ENCODE data around the gene DDX10.

Gene DDX10

GRCh38 chr11:108624196-108624925, 40.5 kb upstream of the DDX10 start:
- no peak for DNase-seq (ENCODE audit: low read depth)
- H3K4me3 ChIP-seq (ENCODE audit: low read length) = no peak overlapping the region
- TF ChIP-seq, protein P1, sequence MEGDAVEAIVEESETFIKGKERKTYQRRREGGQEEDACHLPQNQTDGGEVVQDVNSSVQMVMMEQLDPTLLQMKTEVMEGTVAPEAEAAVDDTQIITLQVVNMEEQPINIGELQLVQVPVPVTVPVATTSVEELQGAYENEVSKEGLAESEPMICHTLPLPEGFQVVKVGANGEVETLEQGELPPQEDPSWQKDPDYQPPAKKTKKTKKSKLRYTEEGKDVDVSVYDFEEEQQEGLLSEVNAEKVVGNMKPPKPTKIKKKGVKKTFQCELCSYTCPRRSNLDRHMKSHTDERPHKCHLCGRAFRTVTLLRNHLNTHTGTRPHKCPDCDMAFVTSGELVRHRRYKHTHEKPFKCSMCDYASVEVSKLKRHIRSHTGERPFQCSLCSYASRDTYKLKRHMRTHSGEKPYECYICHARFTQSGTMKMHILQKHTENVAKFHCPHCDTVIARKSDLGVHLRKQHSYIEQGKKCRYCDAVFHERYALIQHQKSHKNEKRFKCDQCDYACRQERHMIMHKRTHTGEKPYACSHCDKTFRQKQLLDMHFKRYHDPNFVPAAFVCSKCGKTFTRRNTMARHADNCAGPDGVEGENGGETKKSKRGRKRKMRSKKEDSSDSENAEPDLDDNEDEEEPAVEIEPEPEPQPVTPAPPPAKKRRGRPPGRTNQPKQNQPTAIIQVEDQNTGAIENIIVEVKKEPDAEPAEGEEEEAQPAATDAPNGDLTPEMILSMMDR (IDR thresholded peaks at IDR 0.05; ENCODE audit: insufficient read depth, low read depth, low read length, missing control alignments) = no peak

- TF ChIP-seq, protein P1 (IDR thresholded peaks at IDR 0.05; ENCODE audit: insufficient read depth, low read depth, low read length, missing control alignments) = no peak
- no peak for DNase-seq (ENCODE audit: low read depth)
- H3K4me3 ChIP-seq (ENCODE audit: low read length) = no peak overlapping the region
Measured at GRCh38 chr11:108628326-108628725, 36.5 kb upstream of the DDX10 start.

GRCh38 chr11:108628812-108629211, 36.1 kb upstream of the DDX10 start:
- TF ChIP-seq, protein P1 (IDR thresholded peaks at IDR 0.05; ENCODE audit: insufficient read depth, low read depth, low read length, missing control alignments) = no peak
- DNase-seq (ENCODE audit: low read depth) = no peak
- H3K4me3 ChIP-seq (ENCODE audit: low read length) = no peak overlapping the region

GRCh38 chr11:108629274-108629673, 35.6 kb upstream of the DDX10 start:
- TF ChIP-seq, protein P1 (IDR thresholded peaks at IDR 0.05; ENCODE audit: insufficient read depth, low read depth, low read length, missing control alignments) = no peak
- H3K4me3 ChIP-seq (ENCODE audit: low read length) = no peak overlapping the region
- DNase-seq (ENCODE audit: low read depth) = no peak

GRCh38 chr11:108632041-108632704, 32.7 kb upstream of the DDX10 start:
- TF ChIP-seq, protein P1 (IDR thresholded peaks at IDR 0.05; ENCODE audit: insufficient read depth, low read depth, low read length, missing control alignments) = no peak
- DNase-seq (ENCODE audit: low read depth) = no peak
- H3K4me3 ChIP-seq (ENCODE audit: low read length) = no peak overlapping the region

DNA sequence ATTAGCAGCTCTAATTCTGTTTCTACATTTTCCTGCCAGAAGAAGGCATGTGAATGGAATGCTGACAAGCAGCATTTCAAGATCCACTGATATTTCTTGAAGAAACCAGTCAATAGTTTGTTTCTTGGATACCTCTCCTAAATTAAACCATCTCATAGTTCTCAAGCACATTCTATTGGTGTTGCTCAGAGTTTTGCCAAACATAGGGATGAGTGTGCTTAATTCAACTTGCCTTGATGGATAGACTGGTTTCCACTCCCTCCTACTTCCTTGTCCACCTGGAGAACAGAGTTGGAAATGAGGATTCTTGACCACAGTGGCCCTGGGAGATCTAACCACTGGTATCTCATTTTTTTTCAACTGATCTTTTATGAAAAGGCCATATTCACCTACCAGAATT, 29.8 kb upstream of the DDX10 start:
- TF ChIP-seq, protein P1 (IDR thresholded peaks at IDR 0.05; ENCODE audit: insufficient read depth, low read depth, low read length, missing control alignments) = no peak
- H3K4me3 ChIP-seq (ENCODE audit: low read length) = no peak overlapping the region
- DNase-seq (ENCODE audit: low read depth) = peak; percentile 86

Data from epithelial cell of esophagus (primary cell).